Cortex of kidney (tissue), 1 donor: ENCODE measurements around the gene LRRC40.
"Not testable (repeated sequence)": the region's sequence is repeated elsewhere in the genome, so short reads cannot be mapped to it uniquely, and the experiment has no call there.

Source experiments
- DNase-seq: peaks from one replicate; lab custom pipeline; 2025; lab: John Stamatoyannopoulos, UW

Gene LRRC40

GRCh38 chr1:70202173-70202758, 3.1 kb downstream of the LRRC40 start:
- no peak for DNase-seq

GRCh38 chr1:70200065-70200464, 5.3 kb downstream of the LRRC40 start:
- no peak for DNase-seq

GRCh38 chr1:70196333-70196732, 9.0 kb downstream of the LRRC40 start:
- DNase-seq, result no peak

- no peak for DNase-seq
These were observed 10.0 kb downstream of the LRRC40 start for GRCh38 chr1:70195342-70195741.

- no peak for DNase-seq
These were observed 10.8 kb downstream of the LRRC40 start for GRCh38 chr1:70194601-70195000.

- DNase-seq, result not testable (repeated sequence)
These were observed 12.9 kb downstream of the LRRC40 start for GRCh38 chr1:70192446-70192845.

GRCh38 chr1:70190180-70190579, 15.2 kb downstream of the LRRC40 start:
- no peak for DNase-seq

GRCh38 chr1:70188522-70188921, 16.9 kb downstream of the LRRC40 start:
- DNase-seq, result no peak

- DNase-seq, result not testable (repeated sequence)
These were observed 20.2 kb downstream of the LRRC40 start for GRCh38 chr1:70185181-70185580.

- DNase-seq, result no peak
These were observed 33.9 kb downstream of the LRRC40 start for GRCh38 chr1:70171512-70171911.

GRCh38 chr1:70169018-70169839, 36.1 kb downstream of the LRRC40 start:
- no peak for DNase-seq

- DNase-seq, result no peak
These were observed 37.1 kb downstream of the LRRC40 start for GRCh38 chr1:70168283-70168682.

- no peak for DNase-seq
These were observed 41.0 kb downstream of the LRRC40 start for GRCh38 chr1:70164350-70164749.

GRCh38 chr1:70156529-70157120, 48.8 kb downstream of the LRRC40 start:
- no peak for DNase-seq

GRCh38 chr1:70153739-70154138, 51.6 kb downstream of the LRRC40 start:
- no peak for DNase-seq

GRCh38 chr1:70150444-70150843, 54.9 kb downstream of the LRRC40 start:
- DNase-seq, result no peak

GRCh38 chr1:70146488-70146887, 58.9 kb downstream of the LRRC40 start:
- no peak for DNase-seq

- no peak for DNase-seq
These were observed 62.2 kb downstream of the LRRC40 start for GRCh38 chr1:70143048-70143659.

GRCh38 chr1:70142075-70142474, 63.3 kb downstream of the LRRC40 start:
- no peak for DNase-seq

- DNase-seq, result no peak
These were observed 64.5 kb downstream of the LRRC40 start for GRCh38 chr1:70140894-70141293.

- no peak for DNase-seq
These were observed 65.0 kb downstream of the LRRC40 start for GRCh38 chr1:70140343-70140742.

GRCh38 chr1:70134148-70134547, 71.2 kb downstream of the LRRC40 start:
- no peak for DNase-seq

GRCh38 chr1:70117046-70117445, 88.3 kb downstream of the LRRC40 start:
- no peak for DNase-seq
